GM23248 (cell line): ENCODE data around the gene USP9X. TPM values are rescaled to one million over a fixed set of nuclear protein-coding genes. Genes with fewer than 3 reads are reported as not detected.

Experiments used
- DNase-seq: peaks from one replicate; pipeline ENCODE4 v3.0.0-alpha.2; 2015
- H2AFZ ChIP-seq: fragments of 200-600 bp; sonication (generic); 2 replicates; pipeline ENCODE4 v1.6.1; 2016; ENCODE audit warnings: antibody characterized with exemption
- H3F3A ChIP-seq: fragments of 200-600 bp; sonication (generic); 2 replicates; pipeline ENCODE4 v1.6.1; 2016; ENCODE audit warnings: mild to moderate bottlenecking, antibody characterized with exemption, mixed run types; ENCODE audit not compliant: insufficient read depth
- H3K27ac ChIP-seq: fragments of 200-600 bp; sonication (generic); 2 replicates; pipeline ENCODE4 v1.5.1; 2016; ENCODE audit warnings: mild to moderate bottlenecking
- H3K27me3 ChIP-seq: fragments of 200-600 bp; sonication (generic); replicated peaks from 2 replicates; pipeline ENCODE4 v1.6.1; 2016; ENCODE audit warnings: mild to moderate bottlenecking; ENCODE audit not compliant: insufficient read depth
- H3K36me3 ChIP-seq: fragments of 200-600 bp; sonication (generic); 2 replicates; pipeline ENCODE4 v1.6.1; 2016; ENCODE audit warnings: low read depth, mild to moderate bottlenecking
- H3K4me1 ChIP-seq: fragments of 200-600 bp; sonication (generic); 2 replicates; pipeline ENCODE4 v1.6.1; 2016; ENCODE audit warnings: mild to moderate bottlenecking; ENCODE audit not compliant: insufficient read depth
- H3K4me2 ChIP-seq: fragments of 200-600 bp; sonication (generic); one replicate; pipeline ENCODE4 v1.6.1; 2016; ENCODE audit warnings: mild to moderate bottlenecking; ENCODE audit not compliant: unreplicated experiment
- H3K4me3 ChIP-seq: fragments of 200-600 bp; sonication (generic); 2 replicates; pipeline ENCODE4 v1.5.1; 2016; ENCODE audit warnings: mild to moderate bottlenecking
- H3K79me2 ChIP-seq: fragments of 200-600 bp; sonication (generic); 2 replicates; pipeline ENCODE4 v1.6.1; 2016; ENCODE audit warnings: mild to moderate bottlenecking; ENCODE audit not compliant: insufficient read depth
- H3K9ac ChIP-seq: fragments of 200-600 bp; sonication (generic); 2 replicates; pipeline ENCODE4 v1.6.1; 2016; ENCODE audit warnings: mild to moderate bottlenecking
- H3K9me2 ChIP-seq: fragments of 200-600 bp; sonication (generic); 2 replicates; pipeline ENCODE4 v1.6.1; 2016; ENCODE audit warnings: mixed run types, mild to moderate bottlenecking, moderate library complexity; ENCODE audit not compliant: insufficient read depth
- H3K9me3 ChIP-seq: fragments of 200-600 bp; sonication (generic); one replicate; pipeline ENCODE4 v1.6.1; 2017; ENCODE audit warnings: low read depth
- H4K20me1 ChIP-seq: fragments of 200-600 bp; sonication (generic); 2 replicates; pipeline ENCODE4 v1.6.0; 2016; ENCODE audit not compliant: insufficient read depth
- EZH2 ChIP-seq: fragments of 200-600 bp; sonication (generic); IDR thresholded peaks from 2 replicates; pipeline ENCODE4 v1.6.1; 2018; ENCODE audit warnings: antibody characterized with exemption, mild to moderate bottlenecking; ENCODE audit not compliant: insufficient read depth, poor library complexity, severe bottlenecking
- EZH2phosphoT487 ChIP-seq: fragments of 200-600 bp; sonication (generic); IDR thresholded peaks from 2 replicates; pipeline ENCODE4 v1.6.1; 2018; ENCODE audit warnings: antibody characterized with exemption, moderate library complexity, mild to moderate bottlenecking, low read depth; ENCODE audit not compliant: insufficient read depth
- WGBS, 2 experiments: methylation state at CpG; one replicate each; pipeline ENCODE4 v1.1.6; 2015 to 2017; ENCODE audit warnings: low lambda C conversion rate in 2 of 2, low coverage in 1 of 2; ENCODE audit errors: missing lambda C conversion rate in 2 of 2; 5-methylcytosine and 5-hydroxymethylcytosine counted together
- in situ Hi-C: fragments of 300-500 bp; cut with MboI; formaldehyde crosslinking; loops from 2 replicates; pipeline ENCODE4 v1.15.0; 2020
- polyA plus RNA-seq: library from polyadenylated mRNA; unstranded; fragments of >200 nt; fragmentation: Nextera tagmentation; extraction: Ambion mirVana; gene quantifications from 2 replicates; pipeline ENCODE4 v1.2.1, GENCODE V29; 2016
- total RNA-seq: library from RNA; depleted of rRNA; stranded (reverse); fragments of >200 nt; shearing (Covaris generic); gene quantifications from 2 replicates; pipeline ENCODE4 v1.2.3, GENCODE V29; 2014

USP9X gene
- total and polyA plus RNA-seq, 2 experiments from 2014 or later: 23.9 to 72.3 TPM

- no peak for TF ChIP-seq EZH2
- TF ChIP-seq EZH2phosphoT487: no peak
- no peak overlapping the region for H3K9ac ChIP-seq
- no peaks in the 10 kb centered on the region for H3K9me3 ChIP-seq
- in situ Hi-C loops: no loop called here
- H3K4me1 ChIP-seq: no peaks in the 10 kb centered on the region; the same call in 1 of the 2 replicates
- WGBS, 2 experiments: 55 to 56% methylated on average over 6 of the region's 6 CpGs
- no peaks in the 10 kb centered on the region; the same call in 1 of the 2 replicates for H3F3A ChIP-seq
- H3K79me2 ChIP-seq: peaks cover 95% of the 10 kb centered on the region
- no peak overlapping the region for H3K27ac ChIP-seq
- no peak overlapping the region for H3K4me3 ChIP-seq
- peaks cover 10% of the 10 kb centered on the region; the same call in 1 of the 2 replicates for H3K36me3 ChIP-seq
- H3K4me2 ChIP-seq: no peak overlapping the region
- no peak overlapping the region for H2AFZ ChIP-seq
- no peaks in the 10 kb centered on the region for H3K27me3 ChIP-seq
- DNase-seq: no peak
- H4K20me1 ChIP-seq: no peaks in the 10 kb centered on the region; the same call in 1 of the 2 replicates
- H3K9me2 ChIP-seq: no peaks in the 10 kb centered on the region
These were observed 42.4 kb downstream of the USP9X start for GRCh38 chrX:41127477-41128192.

GRCh38 chrX:41128955-41129354 lies 43.7 kb downstream of the USP9X start:
- no peaks in the 10 kb centered on the region; the same call in 1 of the 2 replicates for H4K20me1 ChIP-seq
- no peaks in the 10 kb centered on the region for H3K27me3 ChIP-seq
- no peak overlapping the region for H3K4me2 ChIP-seq
- DNase-seq: no peak
- WGBS, 2 experiments: 81 to 89% methylated on average over 4 of the region's 4 CpGs
- no peak overlapping the region for H3K27ac ChIP-seq
- H3K4me1 ChIP-seq: no peaks in the 10 kb centered on the region; the same call in 1 of the 2 replicates
- H3K9me2 ChIP-seq: no peaks in the 10 kb centered on the region
- no peaks in the 10 kb centered on the region for H3K9me3 ChIP-seq
- no peak overlapping the region for H2AFZ ChIP-seq
- TF ChIP-seq EZH2: no peak
- TF ChIP-seq EZH2phosphoT487: no peak
- in situ Hi-C loops: no loop called here
- H3F3A ChIP-seq: no peaks in the 10 kb centered on the region; the same call in 1 of the 2 replicates
- peaks cover 95% of the 10 kb centered on the region for H3K79me2 ChIP-seq
- H3K36me3 ChIP-seq: peaks cover 14% of the 10 kb centered on the region; the same call in 1 of the 2 replicates
- H3K9ac ChIP-seq: no peak overlapping the region
- no peak overlapping the region for H3K4me3 ChIP-seq

GRCh38 chrX:41131766-41132165 lies 46.5 kb downstream of the USP9X start:
- no peaks in the 10 kb centered on the region; the same call in 1 of the 2 replicates for H3F3A ChIP-seq
- H3K9me3 ChIP-seq: no peaks in the 10 kb centered on the region
- WGBS, 2 experiments: 93 to 100% methylated on average over 1 of the region's 1 CpG
- no peaks in the 10 kb centered on the region for H3K27me3 ChIP-seq
- in situ Hi-C loops: no loop called here
- no peaks in the 10 kb centered on the region; the same call in 1 of the 2 replicates for H3K4me1 ChIP-seq
- H3K9ac ChIP-seq: no peak overlapping the region
- no peak for DNase-seq
- TF ChIP-seq EZH2: no peak
- TF ChIP-seq EZH2phosphoT487: no peak
- no peaks in the 10 kb centered on the region for H3K9me2 ChIP-seq
- H2AFZ ChIP-seq: no peak overlapping the region
- H3K4me3 ChIP-seq: no peak overlapping the region
- H3K27ac ChIP-seq: no peak overlapping the region
- H3K36me3 ChIP-seq: peaks cover 26% of the 10 kb centered on the region; the same call in 1 of the 2 replicates
- H3K79me2 ChIP-seq: peaks cover 95% of the 10 kb centered on the region
- no peaks in the 10 kb centered on the region; the same call in 1 of the 2 replicates for H4K20me1 ChIP-seq
- no peak overlapping the region for H3K4me2 ChIP-seq

GRCh38 chrX:41133551-41133950 lies 48.3 kb downstream of the USP9X start:
- TF ChIP-seq EZH2 (no peak), EZH2phosphoT487 (no peak)
- Histone ChIP-seq H3K9ac (no peak overlapping the region), H4K20me1 (no peaks in the 10 kb centered on the region; the same call in 1 of the 2 replicates), H3K79me2 (peaks cover 94% of the 10 kb centered on the region), H3F3A (no peaks in the 10 kb centered on the region; the same call in 1 of the 2 replicates), H3K4me3 (no peak overlapping the region), H3K36me3 (peaks cover 30% of the 10 kb centered on the region; the same call in 1 of the 2 replicates), H3K27ac (no peak overlapping the region), H3K9me2 (no peaks in the 10 kb centered on the region), H3K4me2 (no peak overlapping the region), H3K4me1 (no peaks in the 10 kb centered on the region), H3K27me3 (no peaks in the 10 kb centered on the region), H2AFZ (no peak overlapping the region), H3K9me3 (no peaks in the 10 kb centered on the region)
- WGBS, 2 experiments: 97 to 98% methylated on average over 6 of the region's 6 CpGs
- in situ Hi-C loops: no loop called here
- DNase-seq: no peak
